Middle frontal gyrus (tissue), 1 donor: ENCODE measurements around the gene TP53AIP1.

Experiments used
- DNase-seq: peaks from one replicate; pipeline ENCODE4 v3.0.0-alpha.2; 2015; ENCODE audit warnings: low spot score; ENCODE audit errors: extremely low spot score

TP53AIP1 gene

DNA sequence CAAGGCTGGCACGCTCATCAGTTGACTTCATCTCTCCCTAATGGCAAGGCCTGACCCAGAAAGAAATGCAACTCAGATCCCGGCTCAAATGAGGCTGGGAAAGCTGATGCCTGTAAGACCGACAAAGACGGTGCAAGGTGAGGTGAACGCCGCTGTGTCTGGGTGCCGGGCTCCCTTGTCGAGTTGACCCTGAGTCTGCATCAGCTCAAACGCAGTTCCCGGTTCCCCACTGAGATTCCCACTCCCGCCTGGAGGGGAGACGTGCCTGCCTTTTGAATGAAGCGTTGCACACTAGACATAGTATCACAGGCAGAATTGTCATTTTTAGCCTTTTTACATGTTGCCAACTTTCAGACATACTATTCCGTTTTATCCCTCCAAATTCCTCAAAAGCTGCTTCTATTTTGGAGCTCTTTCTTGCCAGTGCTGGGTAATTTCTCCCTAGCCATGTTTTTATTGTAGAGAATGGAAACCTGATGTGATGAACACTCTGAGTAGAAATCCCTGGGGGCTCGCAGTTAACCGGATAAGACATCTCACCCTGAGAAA is 831 bp upstream of the TP53AIP1 start:
- no peak for DNase-seq

DNA sequence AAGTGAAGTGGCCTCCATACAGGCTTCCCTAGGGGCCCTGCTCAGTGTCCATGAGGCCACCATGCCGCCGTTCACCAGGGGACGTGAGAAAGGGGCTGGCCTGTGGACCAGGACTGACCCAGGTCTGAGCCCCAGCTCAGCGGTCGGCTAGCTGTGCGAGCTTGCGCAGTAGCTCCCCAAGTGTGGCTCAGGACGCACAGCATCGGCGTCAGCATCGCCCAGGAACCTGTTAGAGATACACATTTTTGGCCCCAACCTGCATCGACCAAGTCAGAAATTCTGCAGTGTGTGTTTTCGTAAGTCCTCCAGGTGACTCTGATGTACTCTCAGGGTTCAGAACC is 429 bp downstream of the TP53AIP1 start:
- DNase-seq: no peak

DNA sequence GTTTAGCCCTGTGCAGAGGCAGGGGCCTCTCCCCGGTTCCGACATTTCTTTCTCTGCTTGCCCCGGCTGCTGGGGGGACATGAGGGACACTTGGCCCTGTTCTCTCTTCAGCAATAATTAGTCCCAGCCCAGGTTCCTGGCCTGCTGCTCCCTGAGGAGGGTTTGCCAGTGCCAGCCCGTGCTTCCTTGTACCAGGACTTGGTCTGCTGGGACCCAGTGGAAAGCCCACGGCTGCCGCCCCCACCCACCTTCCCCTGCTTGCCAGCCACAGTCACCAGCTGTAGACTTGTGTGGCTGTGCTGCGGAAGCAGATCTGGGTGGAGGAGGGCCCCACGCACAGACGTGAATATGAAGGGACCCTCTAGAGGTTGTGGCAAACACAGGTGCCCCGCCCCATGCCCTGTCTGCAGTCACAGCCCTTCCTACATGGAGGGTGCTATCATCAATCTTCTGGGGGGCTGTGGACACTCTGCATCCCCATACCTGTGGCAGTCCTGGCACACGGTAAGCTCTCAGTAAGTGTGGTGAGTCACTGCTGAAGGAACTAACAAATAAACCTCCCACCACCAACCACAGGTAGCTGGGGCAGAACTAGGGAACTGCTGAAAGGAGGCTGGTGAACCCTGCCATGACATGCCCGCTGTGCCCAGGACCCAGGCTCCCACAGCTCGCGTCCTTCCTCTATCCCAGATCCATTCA is 949 bp downstream of the TP53AIP1 start:
- DNase-seq: no peak

DNA sequence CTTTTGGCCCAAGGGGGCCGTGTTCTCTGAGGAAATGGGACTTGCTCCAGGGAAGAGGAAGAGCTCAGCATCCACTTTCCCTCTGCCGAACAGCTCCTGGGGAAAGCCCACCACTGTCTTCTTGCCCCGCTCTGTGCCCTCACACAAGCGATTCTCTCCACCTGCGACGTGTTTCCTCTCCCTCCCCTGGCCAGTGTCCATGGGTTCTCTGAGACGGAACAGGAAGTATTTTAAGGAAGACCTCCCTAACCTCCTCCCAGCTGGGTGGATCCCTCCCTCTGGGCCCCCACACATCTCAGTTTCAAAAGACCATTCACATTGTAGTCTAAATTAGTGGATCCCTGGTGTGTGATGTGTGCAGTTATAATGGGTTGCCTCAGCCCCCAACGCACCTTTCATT is 1.6 kb downstream of the TP53AIP1 start:
- no peak for DNase-seq

DNA sequence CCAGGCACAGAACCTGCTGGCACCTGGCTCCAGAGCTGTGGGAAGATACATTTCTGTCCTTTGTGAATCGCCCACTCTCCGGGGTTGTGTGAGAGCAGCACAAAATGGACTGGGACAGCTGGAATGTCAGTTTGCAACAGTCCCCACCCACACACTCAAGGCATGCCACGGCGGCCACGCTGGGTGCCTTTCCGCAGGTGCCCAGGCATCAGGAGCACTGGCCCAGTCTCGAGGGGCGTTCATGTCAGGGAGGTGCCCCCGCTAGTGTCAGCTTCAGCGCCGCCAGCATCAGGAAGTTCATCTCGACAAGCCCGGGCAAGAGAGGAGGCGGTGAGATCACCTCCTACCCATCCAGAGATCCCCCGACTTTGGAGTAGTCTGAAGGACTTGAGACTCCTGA is 2.1 kb downstream of the TP53AIP1 start:
- no peak for DNase-seq

DNA sequence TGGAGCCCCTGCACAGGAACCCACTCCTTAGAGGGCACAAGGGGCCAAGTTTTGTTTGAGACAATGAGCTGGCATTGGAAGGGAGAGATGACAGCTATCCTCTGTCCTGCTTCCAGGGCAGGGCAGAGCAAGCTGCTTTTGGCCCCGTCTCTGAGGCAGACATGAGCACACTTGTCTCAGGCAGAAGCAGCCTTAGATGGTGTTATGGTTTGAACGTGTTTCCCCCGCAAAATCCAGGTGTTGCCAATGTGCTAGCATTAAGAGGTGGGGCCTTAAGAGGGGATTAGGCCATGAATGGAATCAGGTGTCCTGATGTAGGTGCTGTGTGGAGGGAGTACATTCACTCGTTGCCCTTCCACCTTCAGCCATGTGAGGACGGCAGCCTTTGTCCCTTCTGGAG is 2.5 kb downstream of the TP53AIP1 start:
- DNase-seq: no peak

DNA sequence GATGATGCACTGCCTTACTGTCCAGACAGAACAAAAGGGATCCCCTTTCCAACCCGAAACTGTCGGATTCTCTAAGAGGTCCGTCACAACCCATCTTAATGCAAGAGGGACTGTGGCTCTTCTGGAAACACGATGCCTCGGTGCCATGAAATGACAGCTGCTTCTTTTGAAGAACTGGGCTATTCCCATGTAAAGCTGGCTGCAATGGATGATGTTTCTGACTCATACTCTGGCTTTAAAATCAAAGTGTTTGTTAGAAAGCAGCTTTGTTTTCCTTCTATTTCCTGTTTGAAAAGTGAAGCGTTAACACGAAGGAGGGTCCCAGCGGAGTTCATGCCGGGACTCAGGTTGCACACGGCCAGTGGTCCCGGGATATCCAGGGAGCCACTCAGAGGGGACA is 3.1 kb downstream of the TP53AIP1 start:
- DNase-seq: no peak

DNA sequence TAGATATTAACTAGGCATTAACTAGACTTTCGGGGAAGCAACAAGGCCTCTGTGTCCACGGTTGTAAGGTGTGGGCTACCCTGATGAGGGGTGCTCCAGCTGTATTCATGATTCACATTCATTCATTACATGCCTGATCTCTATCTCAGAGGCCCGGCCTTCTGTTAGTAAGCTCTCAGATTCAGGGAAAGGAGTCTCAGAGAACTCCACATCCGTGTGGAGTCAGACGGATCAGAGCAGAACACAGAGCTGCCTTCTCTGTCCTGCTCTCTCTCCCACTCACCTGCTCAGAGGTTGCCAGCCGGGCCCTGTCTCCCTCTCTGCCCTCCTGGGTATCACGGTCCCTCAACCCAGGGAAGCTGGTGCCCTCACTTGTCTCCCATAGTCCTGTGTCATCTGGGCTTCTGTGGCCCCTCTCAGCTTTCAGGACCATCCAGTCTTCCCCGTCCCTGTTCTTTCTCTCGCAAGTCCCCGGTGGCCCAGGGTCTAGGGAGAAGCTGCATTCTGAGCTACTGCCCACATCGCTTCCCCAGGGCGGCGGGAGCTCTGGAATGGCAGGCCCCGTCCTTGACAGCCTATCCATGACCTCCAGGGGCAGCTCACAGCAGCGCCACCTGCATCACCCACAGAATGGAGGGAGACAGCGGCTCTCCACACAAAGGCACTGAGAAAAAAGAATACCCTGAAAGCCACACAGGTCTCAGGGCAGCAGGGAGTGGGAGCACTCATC is 4.3 kb downstream of the TP53AIP1 start:
- no peak for DNase-seq

DNA sequence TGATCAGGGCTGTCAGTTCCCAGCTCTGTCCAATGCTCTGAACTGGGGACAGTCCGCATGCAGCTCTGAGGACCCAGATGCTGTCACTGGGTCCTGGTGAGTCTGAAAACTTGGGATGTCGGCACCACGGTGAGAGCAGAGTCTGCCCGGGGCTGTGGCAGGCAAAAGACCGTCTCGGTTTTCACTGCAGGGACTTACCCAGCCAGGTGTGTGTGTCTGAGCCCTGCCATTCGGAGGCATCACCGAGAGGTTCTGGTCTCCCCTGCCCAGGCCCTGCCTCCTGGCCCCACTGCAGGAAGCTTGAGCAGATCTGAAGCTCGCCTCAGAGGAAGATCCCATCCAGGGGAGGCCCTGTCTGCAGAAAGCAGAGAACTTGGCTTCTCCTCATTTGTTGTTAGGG is 5.2 kb downstream of the TP53AIP1 start:
- DNase-seq: no peak

DNA sequence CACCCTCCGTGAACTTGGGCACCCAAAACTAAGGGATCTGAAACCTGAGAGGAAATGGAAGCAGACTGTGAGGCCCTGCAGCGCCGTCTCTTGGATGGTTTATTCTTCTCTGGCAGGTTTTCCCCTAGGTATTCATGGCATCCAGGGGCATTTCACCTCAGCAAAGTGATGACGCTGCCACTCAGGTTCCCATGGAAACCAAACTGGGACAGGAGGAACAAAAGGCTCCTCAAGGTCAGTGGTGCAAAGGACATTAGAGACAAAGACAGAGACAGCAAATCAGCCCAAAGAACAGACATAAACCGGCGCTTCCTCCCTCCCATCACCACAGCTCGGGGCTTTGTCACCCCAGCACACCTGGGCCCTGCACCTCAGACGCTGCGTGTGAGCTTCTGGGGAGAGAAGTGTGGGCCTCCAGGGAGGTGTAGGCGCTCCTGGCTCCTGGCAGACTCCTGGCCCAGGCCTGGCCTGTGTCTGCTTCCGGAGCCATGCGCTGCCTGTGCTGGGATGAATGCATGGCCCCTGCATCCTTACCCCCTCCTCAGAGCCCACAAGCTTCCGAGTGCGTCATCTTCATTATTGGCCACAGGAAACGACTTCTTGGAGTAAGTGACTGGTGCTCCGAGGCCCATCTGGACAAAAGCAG is 5.9 kb downstream of the TP53AIP1 start:
- DNase-seq: no peak

DNA sequence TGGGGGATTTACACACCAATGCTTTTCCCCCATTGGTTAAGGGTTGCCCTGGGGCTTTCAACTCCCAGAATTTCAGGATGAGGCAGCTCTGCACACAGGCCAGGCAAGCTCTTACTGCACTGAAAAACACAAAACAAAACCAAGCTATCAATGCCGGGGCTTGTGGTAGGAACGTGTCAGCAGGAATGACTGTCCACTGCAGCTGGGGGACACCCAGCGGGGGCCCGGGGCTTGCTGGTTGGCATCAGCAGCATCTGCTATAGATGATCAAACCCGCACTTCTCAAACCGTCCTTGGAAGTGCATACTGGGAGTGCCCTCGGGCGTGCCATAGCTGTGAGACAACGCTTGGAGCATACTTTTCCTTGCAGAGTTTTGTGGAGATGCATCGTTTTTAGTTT is 7.7 kb downstream of the TP53AIP1 start:
- no peak for DNase-seq

DNA sequence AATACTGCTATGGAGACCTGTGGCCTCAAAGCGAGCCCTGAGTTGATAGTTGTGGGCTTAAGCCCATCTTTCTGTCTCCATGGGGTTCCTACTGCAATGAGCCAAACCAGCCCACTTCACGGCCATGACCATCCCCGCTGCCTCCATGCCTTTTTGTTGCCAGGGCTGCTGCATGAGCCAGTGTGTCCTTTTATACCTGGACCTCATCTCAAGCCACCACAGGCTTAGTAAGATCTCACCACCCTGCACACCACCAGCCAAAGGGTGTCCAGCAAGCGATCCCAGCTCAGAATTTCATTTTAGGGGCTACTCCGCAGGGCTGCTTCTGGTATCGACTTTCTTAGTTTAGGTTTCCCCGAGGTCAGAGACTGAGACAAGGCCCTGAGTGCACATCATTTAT is 8.3 kb downstream of the TP53AIP1 start:
- no peak for DNase-seq

DNA sequence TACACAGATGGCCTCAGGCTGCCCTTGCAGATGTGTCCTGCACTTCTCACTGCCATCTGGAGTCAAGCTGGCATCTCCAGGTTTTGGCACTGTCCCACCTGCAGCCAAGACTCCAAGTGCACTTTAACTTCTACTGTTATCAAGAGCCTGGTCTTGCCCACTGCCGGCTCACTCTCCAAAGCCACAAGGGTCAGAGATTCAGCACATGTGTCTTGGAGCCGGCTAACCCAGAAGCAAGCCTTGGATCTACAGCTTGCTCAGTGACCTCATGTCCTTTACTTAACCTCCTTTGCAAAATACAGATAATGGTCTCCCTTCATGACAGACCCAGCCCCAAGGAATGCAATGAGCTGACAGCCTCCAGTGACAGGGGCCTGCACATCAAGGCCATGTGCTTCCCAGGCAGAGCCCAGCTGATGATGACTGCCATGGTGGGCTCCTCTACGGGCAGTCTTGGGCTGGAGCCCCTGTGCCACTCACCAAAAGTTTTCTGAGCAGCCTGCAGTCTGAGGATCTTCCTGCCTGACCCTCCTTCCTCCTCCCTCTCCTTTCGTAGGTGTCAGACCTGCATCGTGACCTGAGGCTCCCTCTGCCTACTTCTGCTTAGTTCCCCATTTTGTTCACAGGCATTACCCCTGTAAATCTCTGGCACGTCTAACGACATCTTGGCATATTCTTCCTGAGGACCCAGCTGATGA is 9.0 kb downstream of the TP53AIP1 start:
- DNase-seq: no peak

DNA sequence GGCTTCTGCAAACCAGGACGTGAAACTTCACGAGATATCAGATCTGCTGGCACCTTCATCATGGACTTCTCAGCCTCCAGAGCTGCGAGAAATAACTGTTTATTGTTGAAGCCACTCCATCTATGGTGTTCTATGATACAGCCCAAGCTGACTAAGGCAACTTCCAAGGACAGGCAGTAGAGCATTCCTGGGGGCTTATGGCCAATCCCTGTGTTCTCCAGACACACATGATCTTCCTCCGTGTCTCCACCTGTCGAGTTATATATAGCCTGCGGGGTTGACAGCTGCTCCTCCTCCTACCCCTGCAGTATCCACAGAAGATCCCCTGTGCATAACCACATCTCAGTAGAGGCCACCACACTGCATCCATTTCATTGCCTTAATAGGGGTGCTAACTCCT is 11.0 kb downstream of the TP53AIP1 start:
- DNase-seq: no peak

DNA sequence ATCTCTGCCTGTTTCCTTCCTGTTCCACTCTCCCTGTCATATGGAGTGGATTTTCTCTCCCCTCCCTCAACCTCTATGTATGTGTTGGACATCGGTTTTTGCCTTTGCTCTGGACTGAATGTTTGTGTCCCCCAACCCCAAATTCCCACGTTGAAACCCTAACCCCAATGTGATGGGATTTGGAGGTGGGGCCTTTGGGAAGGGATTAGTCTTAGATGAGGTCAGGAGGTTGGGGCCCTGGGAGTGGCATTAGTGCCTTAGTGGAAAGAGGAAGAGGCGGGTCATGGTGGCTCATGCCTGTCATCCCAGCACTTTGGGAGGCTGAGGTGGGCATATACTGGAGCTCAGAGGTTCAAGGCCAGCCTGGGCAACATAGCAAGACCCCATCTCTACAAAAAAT is 11.6 kb downstream of the TP53AIP1 start:
- DNase-seq: no peak

DNA sequence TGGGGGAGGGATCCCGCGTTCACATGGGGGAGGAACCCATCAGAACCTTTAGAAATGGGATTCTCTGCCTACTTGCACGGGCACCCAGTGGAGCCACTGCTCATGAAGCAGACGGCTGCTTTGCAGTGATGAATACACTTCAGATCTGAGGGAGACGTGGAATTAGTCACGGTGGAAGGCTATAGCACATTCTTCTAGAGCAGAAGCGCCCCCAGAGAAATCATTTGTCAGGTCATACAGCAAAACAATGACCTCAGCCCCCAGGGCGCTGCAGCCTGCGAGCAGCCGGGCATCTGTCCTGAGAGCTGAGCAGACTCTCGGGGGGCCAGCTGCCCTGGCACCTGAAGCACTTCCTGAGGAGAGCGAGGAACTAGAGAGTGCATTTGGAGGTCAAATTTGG is 12.7 kb downstream of the TP53AIP1 start:
- no peak for DNase-seq

DNA sequence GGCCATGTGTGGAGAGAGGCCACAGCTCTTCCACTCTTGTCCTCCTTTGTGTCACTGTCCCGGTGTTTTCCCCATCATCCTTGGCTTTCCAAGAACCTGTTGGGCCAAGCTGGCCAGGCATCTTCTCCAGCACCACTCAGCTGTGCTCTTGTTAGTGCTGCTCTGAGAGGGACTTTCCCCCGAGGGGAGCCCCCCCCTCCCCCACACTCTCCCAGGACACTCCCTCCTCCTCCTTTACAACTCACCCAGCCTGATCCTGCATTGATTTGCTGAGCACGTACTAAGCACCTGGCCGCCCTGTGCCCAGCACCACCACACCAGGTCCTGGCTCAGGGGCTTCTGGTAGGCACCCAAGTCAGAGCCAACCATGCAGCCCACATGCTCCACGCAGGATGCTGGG is 13.2 kb downstream of the TP53AIP1 start:
- DNase-seq: no peak

DNA sequence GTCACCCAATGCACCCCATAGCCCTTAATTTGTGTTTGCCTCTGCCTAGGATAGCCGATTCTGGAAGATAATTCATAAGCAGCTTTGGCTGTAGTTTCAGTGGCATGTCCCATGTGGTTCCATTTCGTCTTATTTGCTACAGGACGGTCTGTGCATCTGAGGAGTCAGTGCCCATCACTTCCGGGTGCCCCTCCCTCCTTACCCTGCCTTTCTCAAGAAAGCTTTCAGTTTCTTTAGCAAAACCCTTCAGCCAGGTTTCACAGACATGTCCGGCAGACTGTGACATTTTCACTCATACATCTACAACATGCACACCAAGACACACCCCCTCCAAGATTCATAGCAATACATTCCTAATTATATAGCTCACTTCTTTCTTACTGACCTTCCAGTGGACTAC is 14.3 kb downstream of the TP53AIP1 start:
- DNase-seq: no peak

DNA sequence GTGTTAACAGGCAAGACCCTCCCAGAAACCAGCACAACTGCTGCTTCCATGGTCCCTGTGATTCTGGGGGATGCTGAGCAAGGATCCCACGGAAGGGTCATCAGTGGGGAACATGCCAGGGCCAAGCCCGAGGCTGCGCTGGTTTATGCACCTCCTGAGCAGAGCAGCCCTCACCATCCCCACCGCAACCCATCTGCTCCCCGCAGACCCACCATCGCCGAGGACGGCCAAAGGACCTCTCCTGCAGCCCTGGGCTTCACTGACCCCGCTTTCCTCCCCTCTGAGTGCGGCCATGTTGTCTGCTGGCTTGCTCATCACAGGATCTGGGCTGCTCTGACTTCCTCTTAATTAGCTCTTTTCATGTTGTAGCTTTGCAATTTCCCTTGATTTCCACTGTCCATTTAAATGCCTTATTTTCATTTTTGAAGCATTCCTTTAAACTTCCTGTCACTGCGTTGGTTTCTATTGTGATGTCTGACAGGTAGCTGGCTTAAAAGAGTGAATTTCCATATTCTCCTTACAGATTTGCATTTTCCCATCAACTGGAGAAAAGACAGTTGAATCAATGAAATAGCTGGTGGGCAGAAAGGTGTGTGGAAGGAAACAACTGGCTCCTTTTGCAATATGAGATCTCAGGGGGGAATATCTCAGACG is 14.9 kb downstream of the TP53AIP1 start:
- no peak for DNase-seq

DNA sequence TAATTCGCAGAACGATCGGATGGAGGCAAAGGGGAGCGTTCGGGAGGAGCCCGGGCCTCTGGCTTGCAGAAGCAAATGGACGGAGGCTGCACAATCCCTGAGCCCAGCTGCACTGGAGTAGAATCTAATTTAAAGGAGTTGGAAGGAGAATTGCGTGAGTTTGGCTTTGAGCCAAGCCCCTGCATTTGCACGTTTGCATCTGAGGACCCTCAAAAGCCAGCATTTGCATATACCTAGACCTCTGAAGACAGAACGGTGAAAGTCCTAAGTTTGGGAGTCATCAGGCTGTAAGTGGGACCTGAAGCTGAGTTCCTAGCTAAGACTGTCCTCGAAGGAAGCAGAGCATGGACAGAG is 15.6 kb downstream of the TP53AIP1 start:
- DNase-seq: no peak

DNA sequence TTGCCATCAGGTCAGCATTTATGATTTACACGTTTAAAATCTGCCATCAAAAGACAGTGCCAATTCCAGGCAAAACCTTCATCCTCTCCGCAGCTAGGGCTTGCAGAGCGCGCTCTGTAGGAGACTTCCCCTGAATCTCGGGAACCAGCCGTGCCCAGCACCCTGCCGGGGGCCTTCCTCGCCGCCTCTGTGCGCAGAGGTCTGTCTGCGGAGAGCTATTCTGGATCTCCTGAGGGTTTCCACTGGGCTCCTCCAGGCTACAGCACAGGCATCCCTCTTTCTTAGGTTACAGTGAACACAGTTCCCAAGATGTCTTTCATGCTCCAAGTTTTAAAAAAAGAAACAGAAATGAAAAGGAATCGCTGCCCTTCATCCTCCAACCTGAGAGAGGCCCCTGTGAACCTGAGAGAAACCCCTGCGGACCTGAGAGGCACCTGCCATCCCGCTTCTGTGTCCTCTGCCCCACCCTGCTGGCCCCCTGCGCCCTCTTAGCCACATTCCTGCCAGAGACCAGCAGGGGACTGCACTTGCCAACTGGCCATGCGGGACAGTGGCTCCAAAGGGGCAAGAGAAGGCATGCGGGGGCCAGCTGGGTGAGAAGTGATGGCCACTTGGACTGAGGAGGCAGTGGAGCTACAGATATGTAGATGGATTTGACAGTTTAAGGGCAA is 16.1 kb downstream of the TP53AIP1 start:
- DNase-seq: no peak
